Tongue (tissue), 2 donors: ENCODE measurements around the gene SH2B2. TPM values are rescaled to one million over a fixed set of nuclear protein-coding genes. Genes with fewer than 3 reads are reported as not detected.
"Not testable (repeated sequence)": the region's sequence is repeated elsewhere in the genome, so short reads cannot be mapped to it uniquely, and the experiment has no call there.

Source experiments
- DNase-seq: peaks from one replicate; pipeline ENCODE4 v3.0.0-alpha.2; 2015
- total RNA-seq: library from RNA; depleted of rRNA; stranded (reverse); fragments of >200 nt; gene quantifications from one replicate; pipeline ENCODE4 v1.2.3, GENCODE V29; 2014

The SH2B2 gene
- total RNA-seq, 1 donor from 2014 or later = 15.9 TPM

DNA sequence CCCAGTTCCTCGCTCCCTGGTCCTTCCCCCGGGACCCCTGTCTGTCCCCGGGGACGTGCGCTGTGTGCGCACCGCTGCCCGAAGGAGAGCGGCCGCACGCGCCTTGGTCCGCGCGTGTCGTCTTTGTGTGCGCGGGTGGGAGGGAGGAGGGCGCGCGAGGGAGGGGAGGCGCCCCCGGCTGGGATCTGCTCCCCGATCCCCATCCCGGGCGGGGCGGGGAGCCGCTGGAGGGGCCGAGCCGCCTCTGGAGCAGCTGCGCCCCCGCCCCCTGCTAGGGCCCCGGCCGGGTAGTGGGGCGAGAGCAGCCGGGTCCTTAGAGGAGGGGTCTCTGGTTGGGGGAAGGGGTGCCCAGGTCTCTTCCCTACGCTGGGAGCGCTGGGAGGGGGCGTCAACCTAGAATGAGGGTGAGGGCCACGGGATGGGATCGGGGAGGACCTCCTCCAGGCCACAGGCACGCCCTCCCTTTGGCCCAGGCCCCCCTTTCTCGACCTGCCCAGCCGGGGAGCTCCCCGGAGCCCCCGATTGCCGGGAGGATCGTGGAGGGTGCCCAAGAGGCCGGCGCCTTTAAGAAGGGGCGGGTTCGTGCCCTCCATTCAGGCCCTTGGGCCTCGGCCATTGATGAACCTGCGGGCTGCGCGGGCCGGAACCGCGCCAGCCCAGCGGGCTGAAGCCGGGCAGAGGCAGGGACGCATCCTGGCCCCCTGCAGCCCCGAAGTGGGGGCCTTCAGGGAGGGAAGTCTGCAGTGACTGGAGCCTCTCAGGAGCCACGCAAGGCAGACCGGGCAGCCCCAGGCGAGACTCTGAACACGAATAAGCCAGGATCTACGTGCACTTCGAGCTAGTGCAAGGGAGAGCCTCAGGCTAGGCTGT, 678 bp downstream of the SH2B2 start:
- no peak for DNase-seq

- no peak for DNase-seq
These were observed 1.3 kb downstream of the SH2B2 start for GRCh38 chr7:102287981-102288278.

DNA sequence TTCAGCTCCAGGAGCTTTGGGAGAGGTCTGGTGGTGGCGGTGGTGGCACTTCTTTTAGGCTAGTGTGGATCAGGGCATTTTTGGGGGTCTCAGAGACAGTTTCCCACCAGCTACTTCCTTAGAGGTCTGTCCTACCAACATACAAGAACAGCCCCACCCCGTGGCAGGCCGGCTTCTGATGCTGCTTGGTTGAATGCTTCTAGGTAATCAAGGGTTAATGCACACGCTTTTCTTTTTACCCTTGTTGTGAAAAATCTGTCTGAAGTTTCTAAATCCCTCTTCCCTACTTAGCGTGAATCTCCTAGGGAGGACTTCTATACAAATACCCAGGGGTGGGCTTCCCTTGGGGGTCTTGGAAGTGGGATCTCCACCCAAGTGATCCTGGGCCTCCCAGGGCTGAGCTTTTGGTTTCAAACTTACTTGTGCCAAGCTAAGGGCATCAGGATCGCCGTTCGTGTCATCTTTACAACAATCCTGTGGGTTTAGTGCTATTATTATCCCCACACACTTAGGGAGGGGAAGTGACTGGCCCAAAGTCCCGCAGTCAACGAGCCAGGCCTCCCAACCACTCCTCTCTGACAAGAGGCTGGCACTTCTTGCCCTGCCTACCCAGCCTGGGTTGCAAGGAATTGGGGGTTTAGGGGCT, 1.7 kb downstream of the SH2B2 start:
- no peak for DNase-seq

DNA sequence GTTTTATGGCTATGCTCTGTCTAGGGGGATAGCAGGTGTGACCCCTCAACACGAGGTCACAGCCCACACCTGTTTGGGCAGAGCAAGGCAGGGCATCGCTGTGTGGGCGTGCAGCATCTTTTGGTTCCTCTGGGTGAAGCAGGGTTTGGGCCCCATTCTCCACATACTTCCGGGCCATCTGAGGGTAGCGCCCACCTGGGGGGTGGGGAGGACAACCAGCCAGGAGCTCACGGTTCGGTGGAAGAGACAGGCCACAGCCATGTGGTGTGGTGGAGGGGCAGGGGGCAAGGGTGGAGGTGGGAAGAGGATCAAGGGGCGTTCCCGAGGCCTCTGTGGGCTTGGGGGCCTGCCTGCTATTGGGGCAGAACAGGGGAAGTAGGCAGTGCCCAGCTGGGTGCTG, 2.4 kb downstream of the SH2B2 start:
- no peak for DNase-seq

- no peak for DNase-seq
These were observed 4.6 kb downstream of the SH2B2 start for GRCh38 chr7:102291056-102291915.

GRCh38 chr7:102291916-102292267, 5.2 kb downstream of the SH2B2 start:
- no peak for DNase-seq

- no peak for DNase-seq
These were observed 6.4 kb downstream of the SH2B2 start for GRCh38 chr7:102292813-102293798.

DNA sequence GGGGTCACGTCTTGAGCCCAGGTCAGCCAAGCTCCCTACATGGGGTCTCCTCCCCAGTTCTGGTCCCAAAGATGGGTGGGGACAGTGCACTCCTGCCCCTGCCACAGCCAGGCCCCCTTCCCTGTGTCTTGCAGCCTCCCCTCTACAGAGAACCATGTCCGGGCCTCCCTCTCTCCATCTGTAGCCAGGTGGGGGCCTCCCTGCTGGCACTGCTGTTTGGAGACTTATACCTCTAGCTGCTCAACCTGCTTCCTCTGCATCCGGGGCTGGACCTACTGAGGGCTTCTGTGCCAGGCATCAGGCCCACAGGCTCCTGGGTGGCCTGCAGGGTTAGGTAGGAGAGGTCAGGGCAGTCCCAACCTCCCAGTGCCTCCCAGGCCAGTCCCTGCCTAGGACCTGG, 7.9 kb downstream of the SH2B2 start:
- DNase-seq = no peak

- DNase-seq = no peak
These were observed 8.9 kb downstream of the SH2B2 start for GRCh38 chr7:102295346-102296178.

GRCh38 chr7:102296179-102296438, 9.4 kb downstream of the SH2B2 start:
- no peak for DNase-seq

- DNase-seq = no peak
These were observed 9.8 kb downstream of the SH2B2 start for GRCh38 chr7:102296514-102296913.

DNA sequence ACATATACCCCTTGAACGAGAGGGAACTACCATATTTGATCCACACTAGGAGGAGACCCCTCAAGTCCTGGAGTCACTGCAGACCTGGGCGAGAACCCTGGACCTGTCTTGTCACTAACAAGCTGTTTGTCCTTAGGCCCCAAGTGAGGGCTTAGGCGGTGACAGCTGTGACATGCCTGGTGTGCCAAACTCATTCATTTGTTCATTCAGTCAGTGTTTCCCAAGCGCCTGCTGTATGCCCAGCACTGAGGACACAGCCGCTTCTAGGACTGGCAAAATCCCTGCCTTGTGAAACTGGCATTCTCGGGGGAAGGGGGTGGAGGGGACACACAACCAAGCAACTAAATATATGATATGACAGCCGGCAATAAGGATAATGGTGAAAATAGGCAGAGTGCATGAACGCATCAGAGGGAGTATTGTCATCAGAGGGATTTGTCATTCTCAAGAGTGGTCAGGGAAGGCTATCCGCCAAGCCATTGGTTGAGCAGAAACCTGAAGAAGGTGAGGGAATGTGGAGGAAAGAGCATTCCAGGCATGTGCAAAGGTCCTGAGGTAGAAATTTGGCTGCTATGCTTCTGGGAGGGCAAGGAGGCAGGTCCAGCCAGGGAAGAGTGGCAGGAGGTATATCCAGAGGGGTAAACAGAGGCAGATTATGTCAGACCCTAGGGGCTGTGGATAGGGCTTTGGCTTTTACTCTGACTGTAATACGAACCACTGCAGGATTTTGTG, 11.0 kb downstream of the SH2B2 start:
- DNase-seq = no peak

- peak; percentile 77 for DNase-seq
These were observed 14.1 kb downstream of the SH2B2 start for GRCh38 chr7:102300643-102301221.

GRCh38 chr7:102301367-102301766, 14.7 kb downstream of the SH2B2 start:
- not testable (repeated sequence) for DNase-seq

GRCh38 chr7:102302025-102302424, 15.4 kb downstream of the SH2B2 start:
- no peak for DNase-seq

GRCh38 chr7:102303669-102304422, 17.2 kb downstream of the SH2B2 start:
- DNase-seq = peak; percentile 97

- DNase-seq = peak; percentile 69
These were observed 18.0 kb downstream of the SH2B2 start for GRCh38 chr7:102304668-102305067.

DNA sequence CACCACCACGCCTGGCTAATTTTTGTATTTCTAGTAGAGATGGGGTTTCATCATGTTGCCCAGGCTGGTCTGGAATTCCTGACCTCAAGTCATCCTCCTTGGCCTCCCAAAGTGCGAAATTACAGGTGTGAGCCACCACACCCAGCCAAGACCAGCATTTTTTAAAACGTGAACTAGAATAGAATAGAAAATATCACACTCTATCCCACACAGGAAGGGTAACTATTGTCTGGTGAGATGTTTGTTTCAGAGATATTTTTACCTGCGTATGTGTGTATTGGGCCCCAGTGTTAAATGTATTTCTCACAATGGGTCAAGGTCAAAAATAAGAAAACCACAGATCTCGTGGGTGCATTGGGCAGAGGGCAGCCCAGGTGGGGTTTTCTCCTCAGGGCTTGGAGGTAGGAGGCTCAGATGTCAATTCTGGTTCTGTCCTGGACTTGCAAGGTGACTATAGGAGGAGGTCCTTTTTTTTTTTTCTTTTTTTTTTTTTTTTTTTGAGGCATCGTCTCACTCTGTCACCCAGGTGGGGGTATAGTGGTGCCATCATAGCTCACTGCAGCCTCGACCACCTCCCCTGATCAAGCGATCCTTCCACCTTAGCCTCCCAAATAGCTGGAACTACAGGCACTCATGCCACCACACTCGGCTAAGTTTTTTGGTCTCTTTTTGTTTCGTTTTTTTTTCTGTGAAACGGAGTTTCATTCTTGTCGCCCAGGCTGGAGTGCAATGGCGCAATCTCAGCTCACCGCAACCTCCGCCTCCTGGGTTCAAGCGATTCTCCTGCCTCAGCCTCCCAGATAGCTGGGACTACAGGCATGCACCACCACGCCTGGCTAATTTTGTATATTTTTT, 19.0 kb downstream of the SH2B2 start:
- no peak for DNase-seq
